Measurements from ENCODE around the gene FALEC.

FALEC gene

DNA sequence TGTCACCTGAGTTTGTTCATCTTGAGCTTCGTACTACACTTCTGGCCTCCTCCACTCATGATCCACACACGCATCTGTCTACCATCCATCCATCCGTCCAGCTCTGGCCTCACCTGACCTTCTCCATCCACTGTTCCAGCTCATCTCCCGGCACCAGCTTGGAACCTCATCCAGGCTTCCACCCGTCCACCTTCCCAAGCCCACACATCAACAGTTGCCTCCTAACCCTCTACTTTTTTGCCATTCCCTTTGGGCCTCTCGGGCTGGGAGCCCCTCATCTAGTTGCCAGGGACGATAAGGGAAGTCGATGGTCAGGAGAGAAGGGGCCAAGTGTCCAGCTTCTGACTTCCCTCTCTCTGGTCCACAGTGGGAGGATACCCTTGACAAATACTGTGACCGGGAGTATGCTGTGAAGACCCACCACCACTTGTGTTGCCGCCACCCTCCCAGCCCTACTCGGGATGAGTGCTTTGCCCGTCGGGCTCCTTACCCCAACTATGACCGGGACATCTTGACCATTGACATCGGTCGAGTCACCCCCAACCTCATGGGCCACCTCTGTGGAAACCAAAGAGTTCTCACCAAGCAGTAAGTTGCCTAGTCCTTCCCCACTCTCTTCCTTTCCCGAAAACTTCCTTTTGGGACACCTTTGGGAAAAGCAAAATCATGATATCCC is 3.4 kb upstream of the FALEC start:
- DNase-seq (ENCODE audit: low read depth), result no peak

- no peak for DNase-seq (ENCODE audit: low read depth)
Measured at GRCh38 chr1:150512846-150513245, 2.7 kb upstream of the FALEC start.

- no peak for DNase-seq (ENCODE audit: low read depth)
Measured at GRCh38 chr1:150513351-150513791, 2.2 kb upstream of the FALEC start.

- no peak for DNase-seq (ENCODE audit: low read depth)
Measured at GRCh38 chr1:150514260-150514659, 1.3 kb upstream of the FALEC start.

GRCh38 chr1:150514913-150515327 is 632 bp upstream of the FALEC start:
- no peak for DNase-seq (ENCODE audit: low read depth)

DNA sequence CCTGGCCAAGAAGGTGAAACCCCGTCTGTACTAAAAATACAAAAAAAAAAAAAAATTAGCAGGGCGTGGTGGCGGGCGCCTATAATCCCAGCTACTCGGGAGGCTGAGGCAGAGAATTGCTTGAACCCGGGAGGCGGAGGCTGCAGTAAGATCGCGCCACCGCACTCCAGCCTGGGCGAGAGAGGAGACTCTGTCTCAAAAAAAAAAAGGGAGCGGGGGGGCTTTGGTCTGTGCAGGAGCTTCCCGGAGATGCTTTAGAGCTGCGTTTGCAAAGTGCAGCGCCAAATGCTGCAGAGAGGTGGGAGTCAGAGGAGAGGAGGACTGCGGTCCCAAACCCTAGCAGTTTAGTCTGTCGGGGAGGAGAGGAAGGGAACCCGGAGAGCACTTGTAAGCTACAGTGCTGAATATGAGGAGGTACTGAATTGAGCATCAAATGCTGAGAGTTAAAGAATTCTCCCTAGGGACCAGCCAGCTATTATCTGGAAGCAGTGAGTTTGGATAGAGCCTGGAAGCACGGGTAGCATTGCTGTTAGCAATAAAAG is 569 bp downstream of the FALEC start:
- DNase-seq (ENCODE audit: low read depth), result no peak

DNA sequence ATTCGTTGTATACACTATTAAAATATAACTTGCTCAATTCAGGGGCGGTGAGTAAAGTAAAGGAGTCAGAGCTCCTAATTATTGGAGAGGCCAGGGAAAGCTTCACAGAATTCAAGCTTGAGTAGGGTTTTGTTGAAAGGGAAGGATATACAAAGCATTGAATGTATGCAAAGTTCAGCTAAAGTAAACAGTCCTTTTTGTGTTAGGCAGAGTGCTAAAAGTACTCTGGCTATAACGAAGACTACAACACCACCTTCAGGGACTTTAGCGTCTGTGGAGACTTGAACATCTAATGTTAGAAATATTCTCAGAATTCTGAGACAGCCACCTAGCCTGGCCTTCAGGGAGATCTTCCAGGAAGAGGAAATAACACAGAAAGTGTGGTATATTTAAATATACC is 1.1 kb downstream of the FALEC start:
- DNase-seq (ENCODE audit: low read depth), result no peak

DNA sequence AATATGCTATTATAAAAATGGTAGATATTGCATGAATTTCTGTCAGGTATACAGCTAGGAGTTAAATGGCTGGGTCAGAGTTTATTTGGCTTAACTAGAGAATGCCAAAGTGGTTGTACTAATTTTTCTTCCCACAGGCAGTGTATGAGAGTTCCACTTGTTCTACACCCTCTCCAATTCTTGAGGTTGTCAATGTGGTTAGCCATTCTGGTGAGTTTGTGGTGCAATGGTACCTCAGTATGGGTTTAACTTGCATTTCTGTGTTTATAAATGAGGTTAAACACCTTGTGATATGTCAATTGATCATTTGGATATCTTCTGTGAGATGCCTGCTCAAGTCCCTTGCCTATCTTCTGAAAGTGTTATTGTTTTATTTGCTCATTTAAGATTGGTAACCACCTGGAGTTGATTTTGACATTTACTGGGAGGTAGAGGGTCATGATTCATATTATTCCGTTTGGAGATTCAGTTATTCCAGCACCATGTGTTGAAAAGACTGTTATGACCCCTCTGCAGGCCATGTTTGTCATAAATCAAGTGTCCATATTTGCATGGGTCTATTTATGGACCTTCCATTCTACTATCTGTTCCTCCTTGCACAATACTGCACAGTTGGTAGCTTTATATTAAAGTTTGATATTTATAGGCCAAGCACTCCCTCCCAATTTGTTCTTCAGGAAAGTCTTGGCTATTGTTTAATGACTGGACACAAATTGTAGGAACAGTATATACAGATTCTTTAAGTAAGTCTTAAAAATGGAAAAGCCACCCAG is 5.8 kb downstream of the FALEC start:
- no peak for DNase-seq (ENCODE audit: low read depth)

- DNase-seq (ENCODE audit: low read depth), result no peak
Measured at GRCh38 chr1:150525348-150525747, 9.8 kb downstream of the FALEC start.

DNA sequence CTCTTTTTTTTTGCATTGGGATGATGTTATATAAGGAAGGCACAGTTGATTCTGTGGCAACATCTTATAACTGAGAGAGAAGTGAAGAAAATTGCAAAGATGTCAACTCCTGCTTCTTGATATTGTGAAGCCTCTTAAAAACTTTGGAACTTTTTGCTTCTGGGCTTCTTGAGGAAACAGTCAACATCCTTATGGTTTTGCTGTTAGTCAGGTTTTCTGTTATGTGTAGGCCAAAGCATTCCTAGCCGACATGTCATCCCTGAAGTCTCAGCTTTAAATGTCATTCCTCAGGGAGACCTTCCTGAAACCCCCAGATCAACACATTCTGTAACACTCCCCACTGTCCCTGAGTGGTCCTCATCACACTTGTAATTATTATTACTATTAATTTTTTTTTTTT is 12.6 kb downstream of the FALEC start:
- DNase-seq (ENCODE audit: low read depth), result no peak

GRCh38 chr1:150529017-150529416 is 13.5 kb downstream of the FALEC start:
- DNase-seq (ENCODE audit: low read depth), result peak; percentile 64

DNA sequence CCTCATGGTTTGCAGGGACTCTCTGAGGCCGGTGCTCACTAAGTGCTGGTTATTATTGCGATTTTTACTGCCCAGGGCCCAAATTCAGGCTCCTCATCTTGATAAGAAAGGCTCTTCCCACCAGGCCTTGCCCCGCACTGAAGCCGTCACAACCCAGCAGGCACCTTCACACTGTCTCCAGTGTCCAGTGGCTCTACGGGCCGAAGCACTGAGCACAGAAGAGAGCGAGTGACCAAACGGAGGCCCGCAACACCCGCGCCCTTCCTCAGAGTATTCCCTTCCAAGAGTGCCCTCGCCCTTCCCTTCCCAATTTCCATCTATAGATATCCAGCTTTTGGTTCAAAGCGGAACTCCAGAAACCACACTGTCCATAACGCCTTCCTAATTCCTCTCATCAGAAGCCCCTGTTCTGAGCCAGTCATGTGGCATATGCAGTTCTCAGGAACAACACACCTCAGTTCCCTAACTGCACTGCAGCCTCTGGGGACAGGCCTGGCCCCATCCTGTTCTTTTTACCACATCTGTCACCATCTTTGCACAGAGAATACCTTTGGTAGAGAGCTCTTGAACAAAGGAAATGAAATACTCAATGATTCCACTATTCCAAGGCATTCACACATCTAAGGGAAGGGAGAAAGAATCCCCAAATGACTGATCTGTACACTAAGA is 15.1 kb downstream of the FALEC start:
- no peak for DNase-seq (ENCODE audit: low read depth)

- no peak for DNase-seq (ENCODE audit: low read depth)
Measured at GRCh38 chr1:150532860-150533259, 17.3 kb downstream of the FALEC start.

- no peak for DNase-seq (ENCODE audit: low read depth)
Measured at GRCh38 chr1:150534002-150534401, 18.4 kb downstream of the FALEC start.

- DNase-seq (ENCODE audit: low read depth), result no peak
Measured at GRCh38 chr1:150535511-150536287, 20.1 kb downstream of the FALEC start.

GRCh38 chr1:150536836-150537731 is 21.5 kb downstream of the FALEC start:
- no peak for DNase-seq (ENCODE audit: low read depth)

DNA sequence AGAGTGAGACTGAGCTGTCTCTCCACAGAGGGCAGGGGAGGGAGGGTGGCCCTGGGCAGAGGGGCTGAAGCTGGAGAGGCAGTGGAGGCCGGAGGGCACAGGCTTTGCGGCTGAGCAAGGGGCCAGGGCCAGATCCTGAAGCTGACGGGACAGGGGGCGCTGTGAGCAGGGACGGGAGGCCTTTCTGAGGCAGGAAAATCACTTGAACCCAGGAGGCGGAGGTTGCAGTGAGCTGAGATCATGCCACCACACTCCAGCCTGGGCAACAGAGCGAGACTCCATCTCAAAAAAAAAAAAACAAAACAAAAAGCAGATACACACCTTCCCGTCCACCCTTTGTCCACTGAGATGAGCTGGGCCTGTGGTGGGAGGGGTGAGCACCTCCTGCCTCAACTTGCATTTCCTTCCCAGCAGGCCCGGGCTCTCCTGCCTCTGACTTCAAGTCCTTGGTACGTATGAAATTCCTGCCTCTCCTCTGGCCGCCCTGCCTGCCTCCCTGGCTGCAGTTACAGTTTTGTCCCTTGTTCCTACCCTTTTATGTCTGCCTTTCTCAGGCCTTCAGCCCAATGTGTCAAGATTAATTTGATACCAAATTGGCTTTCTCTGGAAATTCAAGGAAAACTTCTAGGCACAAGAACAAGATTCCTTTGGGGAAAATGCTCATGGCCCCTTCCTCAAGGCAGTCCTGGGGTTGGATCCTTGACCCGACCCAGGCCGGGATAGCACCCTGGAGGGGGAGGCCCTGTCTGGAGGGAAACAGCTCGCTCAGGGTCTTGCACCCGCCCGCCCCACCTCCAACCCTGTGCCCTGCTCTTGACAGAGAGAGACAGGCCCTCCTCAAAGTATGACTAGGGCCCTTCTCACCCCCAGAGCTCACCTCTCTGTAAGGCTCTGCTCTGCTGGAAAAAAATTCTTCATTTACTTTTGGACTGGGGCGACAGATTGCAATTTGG is 22.5 kb downstream of the FALEC start:
- peak; percentile 55 for DNase-seq (ENCODE audit: low read depth)

DNA sequence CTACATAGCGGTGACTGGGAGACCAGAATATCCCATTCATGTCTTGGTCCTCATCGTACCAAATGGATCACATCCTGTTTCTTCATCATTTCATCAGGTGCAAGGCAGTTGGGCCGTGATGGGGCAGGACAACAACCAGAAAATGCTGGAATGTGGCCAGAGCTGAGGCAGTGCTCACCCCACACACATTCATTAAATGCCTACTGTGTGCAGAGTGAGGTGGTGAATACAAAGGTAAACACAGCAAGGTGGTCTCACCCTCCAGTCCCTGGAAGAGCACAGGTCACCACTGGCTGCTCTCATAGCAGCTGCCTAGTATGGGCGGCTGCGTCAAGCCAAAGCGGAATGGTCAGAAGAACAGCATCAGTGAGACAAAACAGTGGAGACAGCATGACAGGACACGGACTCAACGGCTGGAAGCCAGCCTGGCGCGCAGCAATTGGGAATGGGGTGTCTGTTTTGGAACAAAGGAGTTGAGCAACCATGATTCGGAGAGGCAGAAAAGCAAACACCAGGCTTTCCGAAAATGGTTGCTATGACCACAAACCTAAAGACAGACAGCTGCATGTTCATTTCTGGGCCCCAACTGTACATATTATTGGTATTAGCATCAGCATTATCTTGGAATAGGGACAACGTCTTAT is 28.1 kb downstream of the FALEC start:
- DNase-seq (ENCODE audit: low read depth), result no peak

DNA sequence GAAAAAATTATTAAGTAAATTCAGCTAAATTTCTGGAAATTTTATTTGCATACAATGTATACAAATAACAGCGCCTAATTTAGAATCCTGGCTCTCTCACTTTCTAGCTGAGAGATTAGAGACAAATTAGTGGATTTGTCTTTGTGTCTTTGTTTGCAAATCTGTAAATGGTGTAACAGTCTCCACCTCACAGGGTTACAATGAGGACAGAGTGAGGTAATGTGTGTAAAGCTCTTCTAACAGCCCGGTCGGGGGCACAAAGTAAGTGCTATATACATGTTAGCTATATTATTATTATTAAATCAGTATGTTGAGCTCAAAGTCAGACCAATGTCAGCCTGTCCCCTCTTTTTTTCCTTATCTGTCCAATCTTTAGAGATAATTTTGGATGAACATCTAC is 28.7 kb downstream of the FALEC start:
- no peak for DNase-seq (ENCODE audit: low read depth)

Measured in fibroblast of the conjunctiva (primary cell).